ENCODE measurements around the gene TRPM4.

The TRPM4 gene

DNA sequence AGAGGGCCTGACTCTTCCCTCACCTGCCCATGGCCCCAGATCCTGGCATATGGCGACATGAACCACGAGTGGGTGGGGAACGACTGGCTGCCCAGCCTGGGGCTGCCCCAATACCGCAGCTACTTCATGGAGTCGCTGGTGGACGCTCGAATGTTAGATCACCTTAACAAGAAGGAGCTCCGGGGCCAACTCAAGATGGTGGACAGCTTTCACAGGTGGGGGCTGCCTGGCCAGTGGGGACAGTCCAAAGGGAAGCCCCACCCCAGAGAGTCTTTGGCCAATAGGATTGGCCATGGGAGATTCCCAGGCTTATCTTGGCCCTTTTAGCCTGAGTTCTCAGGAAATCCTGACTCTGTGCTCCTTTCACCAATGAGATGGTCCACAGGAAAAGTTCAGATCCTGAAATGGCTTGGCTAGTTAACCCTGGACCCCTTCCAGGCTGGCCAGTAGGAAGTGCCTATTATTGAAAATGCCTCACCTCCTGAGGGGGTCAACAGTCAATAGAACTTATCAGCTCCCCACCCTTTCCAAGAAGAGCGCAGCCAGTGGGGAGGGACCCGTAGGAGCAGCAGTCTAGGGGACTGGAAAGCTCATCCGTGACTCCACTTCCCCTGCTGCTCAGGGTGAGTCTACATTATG is 9.4 kb upstream of the TRPM4 start:
- Histone ChIP-seq H3K79me2 (ENCODE audit: insufficient read depth, low read length) (no peaks in the 10 kb centered on the region), H2AFZ (ENCODE audit: low read length) (no peak overlapping the region), H3F3A (ENCODE audit: low read depth) (no peaks in the 10 kb centered on the region), H3K9me2 (replicated peaks; ENCODE audit: low read depth, low read length) (no peaks in the 10 kb centered on the region), H3K36me3 (ENCODE audit: insufficient read depth, low read length) (no peaks in the 10 kb centered on the region), H4K20me1 (ENCODE audit: insufficient read depth, low read length, poor library complexity, severe bottlenecking) (no peaks in the 10 kb centered on the region), H3K9ac (ENCODE audit: low read depth, low read length, poor library complexity, severe bottlenecking) (no peak overlapping the region), H3K4me3 (ENCODE audit: low read length, poor library complexity, severe bottlenecking) (no peak overlapping the region), H3K9me3 (ENCODE audit: insufficient read depth, low read depth, low read length) (no peaks in the 10 kb centered on the region), H3K27me3 (ENCODE audit: insufficient read depth, low read length, poor library complexity, severe bottlenecking) (no peaks in the 10 kb centered on the region), H3K4me1 (ENCODE audit: insufficient read depth, low read length, poor library complexity, severe bottlenecking) (peaks cover 18% of the 10 kb centered on the region), H3K4me2 (ENCODE audit: low read depth, low read length, poor library complexity, severe bottlenecking) (no peak overlapping the region)
- TF ChIP-seq CTCF (conservative IDR thresholded peaks at IDR 0.05; ENCODE audit: low read length) (no peak), EZH2phosphoT487 (IDR thresholded peaks at IDR 0.05; ENCODE audit: borderline replicate concordance) (no peak)

DNA sequence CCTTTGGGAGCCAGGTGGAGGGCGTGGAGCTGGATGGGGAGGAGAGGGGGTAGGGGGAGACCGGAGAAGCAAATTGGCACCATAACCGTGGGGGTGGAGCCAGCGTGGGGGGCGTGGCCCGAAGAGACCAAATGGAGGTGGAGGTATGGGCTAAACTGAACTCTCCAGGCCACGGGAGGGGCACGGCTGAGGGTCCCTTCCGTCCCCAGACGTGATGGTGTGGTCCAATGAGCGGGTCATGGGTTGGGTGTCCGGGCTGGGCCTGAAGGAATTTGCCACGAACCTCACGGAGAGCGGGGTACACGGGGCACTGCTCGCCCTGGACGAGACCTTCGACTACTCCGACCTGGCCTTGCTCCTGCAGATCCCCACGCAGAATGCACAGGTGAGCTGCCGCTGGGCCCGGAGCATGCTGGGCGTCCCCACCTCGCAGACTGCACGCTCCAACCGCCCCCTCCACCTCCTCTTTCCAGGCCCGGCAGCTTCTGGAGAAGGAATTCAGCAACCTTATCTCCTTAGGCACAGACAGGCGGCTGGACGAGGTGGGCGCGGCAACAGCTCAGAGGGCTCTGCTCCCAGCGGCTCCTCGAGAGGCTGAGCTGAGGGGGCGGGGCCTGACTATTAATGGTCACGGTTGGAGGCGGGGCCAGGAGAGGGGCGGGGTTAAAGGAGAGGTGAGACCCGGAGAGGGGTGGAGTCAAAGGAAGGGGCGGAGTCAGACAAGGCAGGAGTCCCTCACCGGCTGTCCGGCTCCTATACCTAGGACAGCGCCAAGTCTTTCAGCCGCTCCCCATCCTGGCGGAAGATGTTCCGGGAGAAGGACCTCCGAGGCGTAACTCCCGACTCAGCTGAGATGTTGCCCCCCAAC is 8.6 kb upstream of the TRPM4 start:
- no peaks in the 10 kb centered on the region for H3K9me2 ChIP-seq (replicated peaks; ENCODE audit: low read depth, low read length)
- TF ChIP-seq CTCF (conservative IDR thresholded peaks at IDR 0.05; ENCODE audit: low read length) (no peak), EZH2phosphoT487 (IDR thresholded peaks at IDR 0.05; ENCODE audit: borderline replicate concordance) (no peak)
- no peaks in the 10 kb centered on the region for H3K9me3 ChIP-seq (ENCODE audit: insufficient read depth, low read depth, low read length)
- no peaks in the 10 kb centered on the region for H3K27me3 ChIP-seq (ENCODE audit: insufficient read depth, low read length, poor library complexity, severe bottlenecking)
- H3F3A ChIP-seq (ENCODE audit: low read depth): no peaks in the 10 kb centered on the region
- H4K20me1 ChIP-seq (ENCODE audit: insufficient read depth, low read length, poor library complexity, severe bottlenecking): no peaks in the 10 kb centered on the region
- no peaks in the 10 kb centered on the region for H3K79me2 ChIP-seq (ENCODE audit: insufficient read depth, low read length)
- peak overlapping the region; percentile 83 for H3K9ac ChIP-seq (ENCODE audit: low read depth, low read length, poor library complexity, severe bottlenecking)
- peak overlapping the region; percentile 90 for H3K4me2 ChIP-seq (ENCODE audit: low read depth, low read length, poor library complexity, severe bottlenecking)
- no peaks in the 10 kb centered on the region for H3K36me3 ChIP-seq (ENCODE audit: insufficient read depth, low read length)
- peak overlapping the region; percentile 84 for H3K4me3 ChIP-seq (ENCODE audit: low read length, poor library complexity, severe bottlenecking)
- H2AFZ ChIP-seq (ENCODE audit: low read length): peak overlapping the region; percentile 92; the same call in 1 of the 2 replicates
- H3K4me1 ChIP-seq (ENCODE audit: insufficient read depth, low read length, poor library complexity, severe bottlenecking): peaks cover 18% of the 10 kb centered on the region

DNA sequence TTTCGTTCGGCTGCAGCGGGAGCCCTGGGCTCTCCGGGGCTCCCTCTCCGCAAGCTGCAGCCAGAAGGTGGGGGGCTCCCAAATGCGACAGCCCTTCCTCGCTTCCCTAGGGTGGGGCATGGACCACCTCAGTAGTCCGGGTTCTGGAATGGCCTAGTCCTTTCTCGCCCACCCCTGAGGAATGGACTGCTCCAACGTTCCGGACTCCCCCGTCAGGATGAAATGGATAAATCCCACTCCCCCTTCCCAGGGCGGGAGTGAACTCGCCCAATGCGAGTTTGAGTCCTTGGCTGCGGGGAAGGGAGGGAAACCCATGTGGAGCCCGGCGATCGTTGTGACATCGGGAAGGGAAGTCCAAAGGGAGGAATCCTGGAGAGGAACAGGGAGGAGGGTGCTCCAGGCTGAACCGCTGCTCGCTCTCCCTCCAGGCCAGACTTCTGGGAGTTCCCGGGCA is 7.9 kb upstream of the TRPM4 start:
- H3F3A ChIP-seq (ENCODE audit: low read depth): no peaks in the 10 kb centered on the region
- peak overlapping the region; percentile 92 for H2AFZ ChIP-seq (ENCODE audit: low read length)
- no peaks in the 10 kb centered on the region for H3K79me2 ChIP-seq (ENCODE audit: insufficient read depth, low read length)
- H3K9me3 ChIP-seq (ENCODE audit: insufficient read depth, low read depth, low read length): no peaks in the 10 kb centered on the region
- H3K36me3 ChIP-seq (ENCODE audit: insufficient read depth, low read length): no peaks in the 10 kb centered on the region
- H3K9me2 ChIP-seq (replicated peaks; ENCODE audit: low read depth, low read length): no peaks in the 10 kb centered on the region
- H3K4me2 ChIP-seq (ENCODE audit: low read depth, low read length, poor library complexity, severe bottlenecking): peak overlapping the region; percentile 90
- H3K9ac ChIP-seq (ENCODE audit: low read depth, low read length, poor library complexity, severe bottlenecking): peak overlapping the region; percentile 83
- peak overlapping the region; percentile 84 for H3K4me3 ChIP-seq (ENCODE audit: low read length, poor library complexity, severe bottlenecking)
- H3K4me1 ChIP-seq (ENCODE audit: insufficient read depth, low read length, poor library complexity, severe bottlenecking): peaks cover 18% of the 10 kb centered on the region
- no peaks in the 10 kb centered on the region for H3K27me3 ChIP-seq (ENCODE audit: insufficient read depth, low read length, poor library complexity, severe bottlenecking)
- H4K20me1 ChIP-seq (ENCODE audit: insufficient read depth, low read length, poor library complexity, severe bottlenecking): no peaks in the 10 kb centered on the region
- TF ChIP-seq EZH2phosphoT487 (IDR thresholded peaks at IDR 0.05; ENCODE audit: borderline replicate concordance) (no peak), CTCF (conservative IDR thresholded peaks at IDR 0.05; ENCODE audit: low read length) (no peak)

Data from Loucy (cell line).